Ovary (tissue), 9 donors: Measurements from ENCODE around the gene SMIM1. TPM values are rescaled to one million over a fixed set of nuclear protein-coding genes. Genes with fewer than 3 reads are reported as not detected.

ENCODE experiments used
- DNase-seq, 5 donors: peaks; one replicate each; pipeline ENCODE4 v3.0.0-alpha.2; 2019 to 2020
- H3K27ac ChIP-seq, 2 donors: fragments of 200-600 bp; one replicate each; pipeline versions ENCODE4 v1.5.1 to v1.8.0; 2019 to 2022
- H3K27me3 ChIP-seq: fragments of 200-600 bp; one replicate; pipeline ENCODE4 v1.8.0; 2022
- H3K36me3 ChIP-seq: fragments of 200-600 bp; sonication (generic); one replicate; pipeline ENCODE4 v1.5.1; 2019
- H3K4me1 ChIP-seq: one replicate; pipeline ENCODE4 v1.8.1; 2013; ENCODE audit warnings: mild to moderate bottlenecking, moderate library complexity; ENCODE audit not compliant: insufficient read depth
- H3K4me3 ChIP-seq: fragments of 200-600 bp; sonication (generic); one replicate; pipeline ENCODE4 v1.5.1; 2017
- H3K9me3 ChIP-seq, 2 donors: fragments of 200-600 bp in 1 of 2; sonication (generic) in 1 of 2; one replicate each; pipeline versions ENCODE4 v1.5.1 to v1.8.1; 2013 to 2019; ENCODE audit warnings: mild to moderate bottlenecking in 1 of 2, moderate library complexity in 1 of 2
- CTCF ChIP-seq, 3 donors: fragments of 450-650 bp in 2 of 3; fragments of 200-600 bp in 1 of 3; IDR thresholded peaks; one replicate each; pipeline versions ENCODE4 v1.5.1 to v1.8.0; 2016 to 2022; ENCODE audit warnings: antibody characterized with exemption in 3 of 3, mild to moderate bottlenecking in 1 of 3
- EP300 ChIP-seq: sonication (generic); formaldehyde crosslinking; IDR thresholded peaks from one replicate; pipeline ENCODE4 v1.6.1; 2017; ENCODE audit warnings: antibody characterized with exemption
- POLR2A ChIP-seq: fragments of 450-650 bp; IDR thresholded peaks from one replicate; pipeline ENCODE4 v1.6.1; 2017; ENCODE audit warnings: antibody characterized with exemption, mild to moderate bottlenecking, moderate library complexity
- WGBS, 3 donors: extraction: QIAGEN DNeasy Blood & Tissue Kit in 1 of 3; methylation state at CpG; one replicate each; pipeline versions ENCODE4 v1.1.5 to v1.1.7; 2013 to 2017; 5-methylcytosine and 5-hydroxymethylcytosine counted together
- intact Hi-C, 4 donors: fragments of 100-400 bp; cut with DNase I; formaldehyde crosslinking; loops; one replicate each; pipeline versions ENCODE4 v1.11.0 to v1.15.1; 2022 to 2023
- polyA plus RNA-seq, 2 donors: library from polyadenylated mRNA; stranded (reverse); fragments of 200-250 nt in 1 of 2; fragments of 350-450 nt in 1 of 2; fragmentation: Illumina TruSeq in 1 of 2; extraction: RNeasy Lipid Tissue Mini Kit (QIAGEN cat#74804) in 1 of 2; gene quantifications; one replicate each; pipeline ENCODE4 v1.2.3, GENCODE V29; 2013 to 2014
- total RNA-seq, 7 donors: library from RNA; depleted of rRNA in 2 of 7; stranded (reverse); fragments of >200 nt in 2 of 7; fragmentation: NEBNext Ultra II Directional in 3 of 7; extraction: Animal tissue kit (Norgen Biotek cat#: 25700) in 3 of 7; gene quantifications; one replicate each; pipeline versions ENCODE4 v1.1.0 to v1.2.4, GENCODE V29; 2016 to 2023
- donor health status: DM: no; HTN: no; CAD: no; lungs with moderate emphysema.
- donor health status: DM: no; HTN: no; CAD: no.
- donor health status: Bipolar disorder and iron deficiency.
- donor health status: DM: yes; HTN: yes; CAD: no.
- donor health status: DM: no; HTN: no; CAD: no.
- donor health status: DM: yes; HTN: yes; CAD: no.

Gene SMIM1
- total and polyA plus RNA-seq, 9 donors: 7.1 to 22.1 (median 18.7) TPM; not detected in 1

DNA sequence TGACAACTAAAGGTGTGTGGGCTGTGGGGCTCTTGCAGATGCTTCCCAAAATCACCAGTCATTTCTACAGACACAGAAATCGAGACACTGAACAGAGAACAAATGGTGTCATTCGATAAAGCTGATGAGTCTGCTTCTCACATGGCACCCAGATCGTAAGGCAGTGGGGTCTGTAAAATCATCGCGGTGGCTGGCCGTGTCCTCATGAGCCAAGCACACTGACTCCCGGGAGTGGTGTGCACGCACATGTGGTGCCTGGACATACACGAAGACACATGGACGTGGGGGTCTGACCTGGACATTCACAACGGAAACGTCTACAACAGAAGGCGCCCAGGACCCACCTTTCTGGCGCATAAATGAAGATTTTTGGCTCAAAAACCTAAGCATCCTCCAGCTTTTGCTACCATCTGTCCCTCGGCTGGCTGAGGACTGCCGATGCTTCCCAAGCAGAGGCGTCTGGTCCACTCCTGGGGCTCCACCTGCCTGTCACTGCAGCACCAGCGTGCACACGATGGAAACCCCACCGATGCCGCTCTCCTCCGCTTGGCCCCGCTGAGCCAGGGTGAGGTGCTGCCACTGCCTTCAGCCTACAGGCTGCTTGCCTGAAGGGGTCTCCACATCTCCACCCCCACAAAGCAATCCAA, 6.8 kb downstream of the SMIM1 start:
- H3K36me3 ChIP-seq: no peaks in the 10 kb centered on the region
- DNase-seq: peak in 1 of 5 donors; percentile 33

DNA sequence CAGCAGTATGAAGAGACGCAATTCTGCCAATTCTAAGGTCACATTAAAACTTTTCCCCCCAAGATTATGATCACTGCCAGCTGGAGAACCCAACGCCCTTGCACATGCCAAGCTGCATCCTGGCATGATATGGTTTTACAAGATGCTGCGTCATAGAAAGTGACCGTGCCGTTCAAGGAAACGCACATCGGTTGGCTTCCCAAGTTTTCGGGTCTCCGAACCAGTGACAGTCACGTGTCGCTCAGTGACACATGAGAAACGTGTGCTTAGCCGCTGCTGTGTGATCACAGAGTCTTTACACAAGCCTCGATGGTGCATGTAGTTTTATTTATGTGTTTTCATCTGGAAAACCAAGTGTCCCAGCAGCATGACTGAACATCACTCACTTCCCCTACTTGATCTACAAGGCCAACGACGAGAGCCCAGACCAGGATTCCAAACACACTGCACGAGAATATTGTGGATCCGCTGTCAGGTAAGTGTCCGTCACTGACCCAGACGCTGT, 7.4 kb downstream of the SMIM1 start:
- intact Hi-C loops: no loop called here
- 85 to 93% (median 85%) methylated on average over 20 of the region's 20 CpGs for WGBS, 3 donors
- TF ChIP-seq POLR2A (no peak), CTCF (IDR thresholded peaks at IDR 0.05) (no peak), EP300 (no peak)
- H3K4me3 ChIP-seq: no peak overlapping the region
- H3K36me3 ChIP-seq: no peaks in the 10 kb centered on the region
- peaks cover 6% of the 10 kb centered on the region for H3K4me1 ChIP-seq
- no peaks in the 10 kb centered on the region for H3K9me3 ChIP-seq
- no peak overlapping the region for H3K27ac ChIP-seq
- no peak for DNase-seq
- H3K27me3 ChIP-seq: no peaks in the 10 kb centered on the region

More for the DNA sequence above, 6.8 kb downstream of the SMIM1 start:
- Histone ChIP-seq H3K27ac (no peak overlapping the region), H3K9me3 (no peaks in the 10 kb centered on the region), H3K4me1 (peaks cover 6% of the 10 kb centered on the region), H3K27me3 (no peaks in the 10 kb centered on the region), H3K4me3 (no peak overlapping the region)
- 82 to 87% (median 84%) methylated on average over 23 of the region's 23 CpGs for WGBS, 3 donors
- intact Hi-C loops: no loop called here
- TF ChIP-seq CTCF (IDR thresholded peaks at IDR 0.05): no peak
- no peak for TF ChIP-seq POLR2A
- no peak for TF ChIP-seq EP300

DNA sequence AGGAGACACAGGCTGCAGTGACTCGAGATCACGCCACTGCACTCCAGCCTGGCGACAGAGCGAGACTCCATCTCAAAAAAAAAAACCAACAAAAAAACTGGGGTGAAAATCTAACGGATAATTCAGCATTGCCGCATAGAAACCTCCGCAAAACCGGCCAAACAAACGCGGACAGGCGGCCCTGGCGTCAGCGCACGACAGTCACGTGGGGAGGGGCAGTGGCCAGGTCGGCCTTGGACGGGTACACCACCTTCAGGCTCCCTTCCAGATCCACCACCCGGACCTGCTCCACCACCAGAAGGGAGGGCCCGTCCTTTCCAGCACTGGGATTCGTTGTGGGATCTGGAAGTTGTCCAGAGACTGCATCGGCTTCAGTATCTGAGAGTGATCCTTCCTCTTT, 8.4 kb downstream of the SMIM1 start:
- DNase-seq: peak in 1 of 5 donors; percentile 34
- WGBS, 3 donors: 79 to 85% (median 81%) methylated on average over 21 of the region's 21 CpGs
- Histone ChIP-seq H3K4me3 (no peak overlapping the region), H3K4me1 (peaks cover 3% of the 10 kb centered on the region), H3K27ac (no peak overlapping the region), H3K36me3 (no peaks in the 10 kb centered on the region), H3K9me3 (no peaks in the 10 kb centered on the region), H3K27me3 (no peaks in the 10 kb centered on the region)
- intact Hi-C loops: no loop called here
- TF ChIP-seq CTCF (IDR thresholded peaks at IDR 0.05) (no peak), POLR2A (no peak), EP300 (no peak)

DNA sequence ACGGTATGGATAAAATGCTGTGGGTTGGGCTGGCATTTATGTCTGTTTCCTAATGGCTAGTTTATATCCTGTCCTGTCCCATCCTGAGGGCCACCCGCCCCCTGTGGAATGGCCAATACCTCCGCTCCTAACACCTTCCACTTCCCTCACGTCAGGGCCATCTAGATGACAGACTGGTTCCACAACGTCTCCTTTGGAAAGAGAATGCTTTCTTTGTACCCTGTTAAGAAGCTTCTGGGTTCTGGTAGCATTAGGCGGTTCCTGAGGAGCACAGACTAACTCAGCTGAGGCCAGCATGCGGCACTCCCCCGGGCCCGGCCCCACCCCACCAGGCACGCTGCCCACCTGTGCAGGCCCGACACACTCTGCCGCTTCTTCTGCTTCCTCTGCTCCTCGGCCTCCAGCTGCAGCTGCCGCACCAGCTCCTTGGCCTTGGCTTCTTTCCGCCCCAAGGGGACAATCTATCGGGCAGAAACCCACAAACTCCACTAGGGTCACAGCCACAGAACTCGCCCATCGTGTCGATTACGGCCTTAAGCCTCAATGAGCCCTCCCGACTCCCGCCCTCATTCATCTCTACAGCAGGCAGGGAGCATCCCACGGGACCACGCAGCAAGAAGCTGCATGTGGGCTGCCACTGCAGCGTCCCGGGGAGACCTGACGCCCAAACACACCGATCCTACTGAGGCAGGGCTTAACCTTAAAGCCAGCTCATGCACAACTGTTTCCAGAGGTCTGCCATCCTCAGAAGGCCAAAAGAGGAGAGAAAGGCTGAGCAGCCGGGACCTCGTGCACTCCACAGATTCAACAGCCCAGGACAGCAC, 11.3 kb downstream of the SMIM1 start:
- no peak for TF ChIP-seq POLR2A
- TF ChIP-seq EP300: no peak
- no peak for TF ChIP-seq CTCF (IDR thresholded peaks at IDR 0.05)
- DNase-seq: peak in 1 of 5 donors; percentile 35
- no peaks in the 10 kb centered on the region for H3K9me3 ChIP-seq
- intact Hi-C loops: no loop called here
- no peaks in the 10 kb centered on the region for H3K4me1 ChIP-seq
- no peak overlapping the region for H3K27ac ChIP-seq
- no peaks in the 10 kb centered on the region for H3K27me3 ChIP-seq
- H3K36me3 ChIP-seq: no peaks in the 10 kb centered on the region
- H3K4me3 ChIP-seq: no peak overlapping the region
- WGBS, 3 donors: 74 to 79% (median 75%) methylated on average over 30 of the region's 30 CpGs
